Measurements from ENCODE around the gene SH3RF2. TPM values are rescaled to one million over a fixed set of nuclear protein-coding genes. Genes with fewer than 3 reads are reported as not detected.

Gene SH3RF2
- total RNA-seq, 2 experiments from 2014 or later, result not detected

DNA sequence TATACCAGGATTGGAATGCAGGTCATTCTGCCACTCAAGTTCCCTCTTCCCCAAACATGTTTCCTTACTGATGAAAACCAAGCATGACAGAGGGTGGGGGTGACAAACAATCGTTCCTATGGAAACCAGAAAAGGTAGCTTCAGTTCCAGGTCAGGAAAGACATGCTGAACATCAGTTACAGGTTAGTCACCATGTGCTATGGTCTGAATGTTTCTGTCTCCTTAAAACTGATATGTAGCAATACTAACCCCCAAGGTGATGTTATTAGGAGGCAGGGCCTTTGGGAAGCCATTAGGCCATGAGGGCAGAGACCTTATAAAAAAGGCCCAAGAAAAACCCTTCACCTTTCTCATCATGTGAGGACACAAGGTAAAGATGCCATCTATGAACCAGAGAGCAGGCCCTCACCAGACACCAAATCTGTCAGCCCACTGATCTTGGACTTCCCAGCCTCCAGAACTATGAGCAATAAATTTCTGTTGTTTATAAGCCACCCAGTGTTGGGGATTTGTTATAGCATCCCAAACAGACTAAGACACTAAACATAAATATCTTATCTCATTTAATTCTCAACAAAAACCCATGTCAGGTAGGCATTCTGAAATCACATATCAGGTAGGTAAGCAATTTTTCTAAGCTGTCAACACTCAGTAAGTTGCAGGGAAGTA lies 15.7 kb upstream of the SH3RF2 start:
- POLR2A ChIA-PET, result no interaction called here
- CTCF ChIA-PET, result no interaction called here

DNA sequence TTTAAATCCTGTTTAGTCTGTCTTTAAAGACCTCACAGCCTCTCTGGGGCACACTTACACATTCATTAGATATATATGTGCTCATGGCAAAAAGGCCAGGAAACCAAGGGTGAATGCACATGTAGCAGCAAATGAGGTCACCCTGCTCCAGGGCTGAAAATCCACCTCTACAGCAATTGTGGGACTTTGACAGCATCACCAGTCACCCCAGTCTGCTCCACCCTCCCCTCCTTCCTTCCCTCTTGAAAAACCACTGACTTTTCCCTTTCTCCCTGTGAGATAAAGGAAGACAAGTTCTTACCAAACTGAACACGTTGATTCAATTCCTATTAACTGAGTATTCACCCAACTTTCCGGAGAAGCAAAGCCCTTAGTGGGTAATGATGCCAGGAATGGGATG lies 15.2 kb upstream of the SH3RF2 start:
- ChIA-PET POLR2A (no interaction called here), CTCF (no interaction called here)

DNA sequence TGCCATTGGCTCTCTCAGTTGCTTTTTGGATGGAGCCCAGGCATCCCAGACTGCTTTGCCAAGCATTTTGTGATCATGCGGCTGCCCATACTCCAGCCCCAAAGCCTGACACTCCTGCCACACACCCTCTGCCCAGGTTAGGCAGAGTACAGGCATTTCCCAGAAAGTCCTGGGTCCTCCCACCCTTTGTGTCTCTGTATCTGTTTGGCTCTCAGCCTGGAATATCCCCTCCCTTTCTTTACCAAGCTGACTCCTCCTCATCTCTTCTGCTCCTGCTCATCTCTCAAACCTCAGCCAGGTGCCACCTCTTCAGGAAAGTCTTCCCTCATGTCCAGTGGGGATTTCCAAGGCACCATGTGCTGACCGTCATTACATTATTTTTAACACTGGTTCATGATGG lies 14.3 kb upstream of the SH3RF2 start:
- ChIA-PET CTCF (no interaction called here), POLR2A (no interaction called here)

DNA sequence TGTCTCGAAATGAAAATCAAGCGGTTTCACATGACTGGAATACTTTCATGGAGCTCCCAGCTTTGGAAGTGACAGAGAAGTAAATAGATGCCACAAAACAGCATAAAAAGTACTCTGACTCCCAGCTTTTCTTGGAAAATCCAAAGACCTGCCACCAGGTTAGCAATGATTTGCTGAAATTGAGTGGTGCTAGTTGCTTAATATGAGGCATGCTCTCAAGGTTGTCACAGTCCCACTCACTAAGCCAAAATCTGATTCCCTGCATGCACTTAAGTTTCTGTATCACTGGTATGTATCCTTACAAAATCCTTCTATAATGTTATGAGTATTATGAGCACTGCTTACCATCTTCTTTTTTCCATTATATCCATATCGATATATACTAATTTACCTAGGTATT lies 13.0 kb upstream of the SH3RF2 start:
- POLR2A ChIA-PET, result no interaction called here
- CTCF ChIA-PET, result no interaction called here

DNA sequence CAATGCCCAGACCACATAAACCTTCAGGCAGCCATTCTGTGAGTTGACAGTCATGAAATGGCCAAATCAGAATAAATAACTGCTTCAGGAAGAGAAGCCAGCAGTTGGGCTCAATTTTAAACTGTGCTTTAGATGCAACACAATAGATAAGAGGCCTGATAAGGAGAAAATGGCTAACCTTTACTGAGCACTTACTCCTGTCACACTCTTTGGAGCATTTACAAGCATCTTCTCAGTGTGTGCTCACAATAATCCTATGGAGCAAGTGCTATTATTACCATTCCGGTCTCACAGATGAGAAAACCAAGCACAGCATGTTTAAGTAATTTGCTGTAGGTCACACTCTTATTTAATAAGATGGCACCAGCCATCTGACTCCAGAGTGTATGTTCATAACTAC lies 11.5 kb upstream of the SH3RF2 start:
- ChIA-PET POLR2A (no interaction called here), CTCF (no interaction called here)

DNA sequence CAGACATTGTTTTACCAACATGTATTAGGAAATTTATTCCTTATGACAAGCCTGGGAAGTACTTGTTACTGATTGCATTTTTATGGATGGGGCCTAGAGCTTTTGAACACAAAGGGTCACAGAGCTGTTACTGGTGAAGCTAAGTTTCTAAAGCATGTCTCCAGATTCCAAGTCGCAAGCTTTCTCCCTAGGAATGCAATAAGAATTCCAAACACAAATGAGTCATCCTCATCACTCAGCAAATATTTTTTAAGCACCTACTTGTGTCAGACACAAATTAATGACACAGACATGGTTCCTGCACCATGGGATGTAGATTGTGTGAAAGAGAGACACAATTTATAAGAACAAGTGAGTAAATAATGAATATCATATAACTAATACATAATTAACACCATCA lies 11.0 kb upstream of the SH3RF2 start:
- POLR2A ChIA-PET, result no interaction called here
- CTCF ChIA-PET, result no interaction called here

DNA sequence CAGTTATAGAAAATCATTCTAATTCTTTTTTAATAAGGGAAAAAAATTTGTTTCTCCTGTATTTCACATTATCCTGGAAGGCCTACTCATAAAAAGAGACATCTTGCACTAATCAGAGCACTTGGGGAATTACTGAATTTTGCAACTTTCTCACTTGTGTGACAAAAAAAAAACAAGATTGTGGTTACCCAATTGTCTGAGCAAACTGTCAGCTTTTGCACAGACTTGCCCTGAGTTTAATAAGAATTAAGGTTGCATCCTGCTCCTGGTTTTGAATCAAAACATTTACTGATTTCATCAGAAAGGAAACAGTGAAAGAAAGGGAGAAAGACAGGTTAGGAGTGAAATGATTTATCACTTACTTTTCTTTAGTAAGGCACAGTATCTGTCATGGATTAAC lies 10.6 kb upstream of the SH3RF2 start:
- ChIA-PET POLR2A (no interaction called here), CTCF (no interaction called here)

DNA sequence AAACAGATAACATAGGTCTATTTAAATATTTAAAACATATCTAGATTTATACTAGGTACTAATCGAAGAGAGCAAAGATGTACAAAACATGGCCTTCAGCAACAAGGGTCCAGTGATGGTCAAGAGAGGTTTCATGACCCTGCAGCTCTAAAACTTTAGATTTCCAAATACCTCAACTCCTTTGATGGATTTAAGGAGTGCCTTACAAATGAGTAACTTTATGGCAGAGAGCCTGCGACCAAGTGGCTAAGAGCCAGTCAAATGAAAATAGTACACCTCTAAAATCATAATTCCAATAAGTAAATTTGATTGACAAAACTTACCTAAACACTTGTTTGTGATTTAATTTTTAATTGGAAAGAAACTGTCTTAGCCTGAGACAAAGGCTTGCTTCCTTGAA lies 4.7 kb upstream of the SH3RF2 start:
- POLR2A ChIA-PET, result no interaction called here
- CTCF ChIA-PET, result no interaction called here

DNA sequence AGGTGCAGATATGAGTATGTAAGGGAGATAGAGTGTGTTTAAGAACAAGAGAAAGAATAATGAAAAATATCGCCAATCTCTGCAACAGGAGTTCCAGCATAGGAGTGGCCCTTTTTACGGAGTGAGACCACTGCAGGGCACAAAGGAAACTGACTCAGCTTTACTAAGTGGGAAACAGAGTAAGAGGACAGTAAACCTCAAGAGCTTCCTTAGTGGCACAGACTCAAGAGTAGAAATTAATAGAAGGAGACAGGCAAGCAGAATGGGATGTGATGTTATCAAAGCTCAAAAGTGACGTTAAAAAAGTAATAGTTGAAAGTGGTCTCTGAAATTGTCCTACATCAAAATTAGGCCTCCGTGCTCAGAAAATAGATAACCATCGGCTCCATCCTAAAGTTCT lies 2.1 kb upstream of the SH3RF2 start:
- POLR2A ChIA-PET, result no interaction called here
- CTCF ChIA-PET, result interaction anchor here (1.2 kb wide), 1 partner anchor 8 kb away, joined by 3 read pairs; no protein-coding TSS in a partner anchor

DNA sequence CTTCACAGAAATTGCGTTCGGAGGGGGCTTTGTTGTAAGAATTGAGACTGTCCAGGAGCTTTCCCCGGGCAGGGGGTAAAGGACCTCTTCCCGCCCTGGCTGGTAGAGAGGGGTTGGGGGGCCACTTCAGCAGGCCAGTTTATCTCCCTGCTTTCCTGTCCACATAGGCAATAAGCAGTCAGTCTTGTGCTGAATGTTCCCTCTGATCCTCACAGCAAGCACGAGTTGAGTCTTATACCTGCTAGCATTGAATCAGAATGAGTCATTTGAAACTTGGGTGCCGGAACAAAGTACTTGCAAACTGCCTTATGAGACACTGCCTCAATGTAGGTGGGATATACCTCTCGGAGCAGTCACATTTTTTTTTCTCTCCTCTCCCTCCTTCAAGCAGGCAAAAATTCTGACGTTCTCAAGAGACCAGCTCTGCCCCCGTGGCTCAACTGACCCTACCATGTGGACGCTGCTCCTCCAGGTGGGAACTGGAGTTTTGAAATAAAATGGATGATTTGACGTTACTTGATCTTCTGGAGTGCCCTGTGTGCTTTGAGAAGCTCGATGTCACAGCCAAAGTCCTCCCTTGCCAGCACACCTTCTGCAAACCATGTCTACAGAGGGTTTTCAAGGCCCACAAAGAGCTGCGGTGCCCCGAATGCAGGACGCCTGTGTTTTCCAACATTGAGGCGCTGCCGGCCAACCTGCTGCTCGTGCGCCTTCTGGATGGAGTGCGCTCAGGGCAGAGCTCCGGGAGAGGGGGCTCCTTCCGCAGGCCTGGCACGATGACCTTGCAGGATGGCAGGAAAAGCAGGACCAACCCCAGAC lies 1.3 kb downstream of the SH3RF2 start:
- ChIA-PET CTCF (interaction anchor here (1.0 kb wide), 1 partner anchor 8 kb away, joined by 5 read pairs; no protein-coding TSS in a partner anchor), POLR2A (interaction anchor here (1.1 kb wide), 1 partner anchor 8 kb away, joined by 6 read pairs; no protein-coding TSS in a partner anchor)

DNA sequence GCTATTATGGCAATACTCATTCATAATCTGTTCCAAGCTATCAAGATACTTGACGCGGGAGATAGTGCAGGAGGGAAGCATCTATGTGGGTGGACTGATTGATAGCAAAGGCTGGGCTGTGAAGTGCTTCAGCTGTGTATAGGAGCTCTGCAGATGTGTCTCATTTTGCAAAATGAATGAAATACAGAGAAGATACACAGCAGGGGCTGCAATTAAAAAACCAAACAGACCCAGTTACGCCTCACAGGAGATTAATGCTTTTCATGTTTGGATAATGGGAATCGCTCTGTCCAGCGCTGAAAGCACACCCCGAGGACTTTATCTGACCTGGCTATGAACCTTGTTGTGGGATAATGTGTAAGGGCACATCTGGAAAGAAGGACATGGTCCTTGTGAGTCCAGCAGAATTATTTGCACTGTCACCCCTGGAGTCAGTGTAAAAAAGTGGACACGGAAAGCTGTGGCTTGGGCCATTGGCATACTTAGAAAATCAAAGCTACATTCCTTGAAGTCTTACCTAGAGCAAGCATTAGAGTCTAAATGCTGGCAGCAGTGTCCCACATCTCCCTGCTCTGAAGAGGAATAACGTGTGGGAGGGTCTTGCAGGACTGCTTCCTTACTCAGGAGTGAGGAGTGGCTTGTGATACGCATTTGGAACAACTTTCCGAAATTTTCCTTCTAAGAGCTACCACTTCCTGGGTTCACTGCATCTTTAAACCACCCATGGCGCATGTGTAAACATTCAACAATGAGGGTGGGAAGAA lies 2.6 kb downstream of the SH3RF2 start:
- CTCF ChIA-PET, result no interaction called here
- POLR2A ChIA-PET, result no interaction called here

DNA sequence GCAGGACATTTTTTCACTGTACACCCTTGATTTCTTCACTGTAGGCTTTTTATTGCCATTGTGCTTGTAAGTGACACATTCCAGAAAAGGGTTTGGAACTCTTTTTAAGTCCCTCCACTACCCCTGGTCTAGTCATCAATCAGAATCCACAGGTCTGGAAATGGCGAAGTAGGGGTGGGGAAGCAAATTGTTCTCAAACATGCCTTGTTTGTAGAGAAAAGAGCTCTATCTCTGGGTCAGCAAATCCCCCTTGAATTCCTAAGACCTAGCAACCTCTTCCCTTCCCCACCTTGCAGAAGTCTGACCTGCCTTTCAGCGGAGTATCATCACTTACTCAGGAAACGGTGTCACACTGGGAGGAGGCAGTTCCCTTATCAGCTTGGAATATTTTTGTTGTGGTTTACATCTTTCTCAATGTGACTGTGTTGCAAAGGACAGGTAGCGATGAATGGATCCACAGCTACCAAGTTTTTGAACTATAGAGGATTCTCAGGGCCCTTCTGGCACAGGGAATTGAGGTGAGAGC lies 3.2 kb downstream of the SH3RF2 start:
- ChIA-PET CTCF (no interaction called here), POLR2A (no interaction called here)

DNA sequence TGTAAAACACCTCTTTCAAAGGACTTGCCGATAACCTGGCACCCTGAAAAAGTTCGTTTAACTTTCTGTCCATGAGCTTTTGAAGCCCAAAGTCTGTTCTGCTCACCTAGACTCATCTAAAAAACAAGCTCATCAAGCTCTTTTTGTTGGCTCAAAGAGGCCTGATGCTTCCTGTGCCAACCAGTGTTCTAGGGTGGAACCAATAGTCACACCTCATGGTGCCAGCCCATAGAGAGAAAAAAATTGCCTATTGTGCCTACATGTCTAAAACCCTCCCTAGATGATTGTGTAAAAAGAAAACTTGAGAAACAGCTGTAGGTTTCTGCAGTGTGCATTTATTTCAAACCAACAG lies 4.7 kb downstream of the SH3RF2 start:
- ChIA-PET POLR2A (no interaction called here), CTCF (no interaction called here)

DNA sequence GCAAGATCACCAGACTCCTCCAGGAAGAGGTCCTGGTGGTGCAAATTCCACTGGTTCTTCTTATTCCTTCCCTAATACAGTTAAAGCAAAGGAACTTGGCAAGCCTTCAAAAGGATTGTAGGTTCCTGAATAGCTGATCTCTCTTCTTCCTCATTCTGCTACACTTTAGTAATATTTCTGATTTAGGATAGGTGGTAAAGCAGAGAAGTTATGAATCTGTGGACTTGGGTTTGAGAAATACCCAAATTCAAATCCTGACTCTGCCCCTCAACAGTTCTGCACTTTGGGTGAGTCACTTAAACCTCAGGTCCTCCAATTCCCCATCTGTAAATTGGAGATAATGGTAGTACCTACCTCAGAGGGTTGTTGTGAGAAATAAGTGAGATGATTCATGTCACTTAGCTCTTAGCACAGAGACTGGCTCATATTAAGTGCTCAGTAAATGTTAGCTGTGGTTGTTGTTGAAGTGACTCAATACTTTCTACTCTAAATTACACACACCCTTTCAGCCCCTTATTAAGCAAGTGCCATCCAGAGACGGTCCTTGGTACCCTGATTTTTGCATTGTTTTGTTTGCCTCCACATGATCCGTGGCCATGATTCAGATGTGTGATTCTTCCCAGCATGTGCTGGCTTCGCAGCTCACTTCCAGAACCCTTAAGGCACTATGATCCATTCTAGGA lies 5.2 kb downstream of the SH3RF2 start:
- POLR2A ChIA-PET, result no interaction called here
- CTCF ChIA-PET, result no interaction called here

DNA sequence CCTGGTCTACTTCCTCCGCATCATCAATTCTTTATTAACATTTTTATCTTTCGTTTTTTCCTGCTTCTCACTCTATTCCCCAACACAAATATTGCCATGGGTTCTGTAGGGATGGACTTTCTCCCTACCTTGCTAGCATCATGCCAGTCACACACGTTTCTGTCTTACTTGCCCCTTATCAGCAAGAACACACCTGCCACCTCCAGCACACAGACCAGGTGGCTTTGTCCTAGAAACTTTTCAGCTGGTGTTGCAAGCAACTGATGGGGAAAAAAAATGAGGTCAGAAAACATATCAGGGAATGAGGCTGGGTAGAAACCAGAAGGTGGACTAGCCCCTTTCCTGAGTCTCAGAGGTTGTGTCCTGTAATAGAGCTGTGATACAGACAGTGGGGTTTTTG lies 5.8 kb downstream of the SH3RF2 start:
- CTCF ChIA-PET, result interaction anchor here (1.2 kb wide), 1 partner anchor 8 kb away, joined by 3 read pairs; no protein-coding TSS in a partner anchor
- POLR2A ChIA-PET, result no interaction called here

DNA sequence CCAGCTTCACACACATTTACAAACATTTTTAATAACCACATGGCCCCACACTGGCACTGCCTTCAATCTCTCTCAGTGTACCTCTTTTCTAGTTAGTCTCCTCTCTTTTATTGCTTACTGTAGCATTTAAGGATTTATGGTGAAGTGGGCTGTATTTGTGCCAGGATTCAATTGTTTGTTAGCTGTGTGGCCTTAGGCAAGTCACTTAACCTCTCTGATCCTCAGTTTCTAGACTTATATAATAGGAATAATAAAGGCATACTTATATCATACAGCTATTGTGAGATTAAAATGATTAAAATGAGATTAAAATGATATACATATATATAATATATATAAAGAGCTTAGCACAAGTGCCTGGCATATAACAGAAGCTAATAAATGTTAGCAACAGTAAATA lies 6.4 kb downstream of the SH3RF2 start:
- POLR2A ChIA-PET, result no interaction called here

DNA sequence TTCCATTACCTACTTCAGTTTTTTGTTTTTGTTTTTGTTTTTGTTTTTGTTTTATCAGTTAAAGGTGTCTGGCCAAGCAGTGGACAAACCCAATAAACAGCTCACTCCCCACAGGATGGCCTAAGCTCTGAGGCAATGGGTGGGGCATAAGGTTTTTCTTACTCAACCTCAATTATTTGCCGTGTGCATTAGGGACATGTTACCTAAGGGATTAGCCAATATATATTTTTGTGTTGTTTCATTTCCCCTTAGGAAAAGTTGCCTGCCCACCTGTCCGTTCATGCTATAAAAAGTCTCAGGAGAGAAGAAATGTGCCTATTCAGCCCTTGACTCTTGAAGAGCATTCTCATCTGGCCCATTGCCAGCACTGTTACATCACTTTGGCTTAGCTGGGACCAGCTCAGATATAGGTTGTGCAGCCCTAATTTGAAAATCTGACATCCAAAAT lies 7.3 kb downstream of the SH3RF2 start:
- CTCF ChIA-PET, result no interaction called here
- POLR2A ChIA-PET, result no interaction called here

More for the DNA sequence above, 6.4 kb downstream of the SH3RF2 start:
- CTCF ChIA-PET, result interaction anchor here (1.2 kb wide), 1 partner anchor 9 kb away, joined by 3 read pairs; no protein-coding TSS in a partner anchor

DNA sequence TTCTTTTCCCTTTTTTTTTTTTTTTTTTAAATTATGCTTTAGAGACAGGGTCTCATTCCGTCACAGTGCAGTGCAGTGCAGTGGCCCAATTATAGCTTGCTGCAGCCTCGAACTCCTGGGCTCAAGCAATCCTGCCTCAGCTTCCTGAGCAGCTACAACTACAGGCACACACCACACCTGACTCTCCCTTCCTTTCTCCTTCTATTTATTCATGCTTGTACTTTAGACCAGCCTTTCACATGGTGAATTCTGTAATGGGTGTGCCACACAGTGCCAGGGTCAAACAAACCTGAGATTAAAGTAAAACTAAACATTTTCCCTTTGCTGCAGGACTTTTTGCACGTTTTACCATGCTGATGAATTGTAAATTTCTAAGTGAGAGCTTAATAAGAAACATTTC lies 8.0 kb downstream of the SH3RF2 start:
- ChIA-PET POLR2A (no interaction called here), CTCF (no interaction called here)

DNA sequence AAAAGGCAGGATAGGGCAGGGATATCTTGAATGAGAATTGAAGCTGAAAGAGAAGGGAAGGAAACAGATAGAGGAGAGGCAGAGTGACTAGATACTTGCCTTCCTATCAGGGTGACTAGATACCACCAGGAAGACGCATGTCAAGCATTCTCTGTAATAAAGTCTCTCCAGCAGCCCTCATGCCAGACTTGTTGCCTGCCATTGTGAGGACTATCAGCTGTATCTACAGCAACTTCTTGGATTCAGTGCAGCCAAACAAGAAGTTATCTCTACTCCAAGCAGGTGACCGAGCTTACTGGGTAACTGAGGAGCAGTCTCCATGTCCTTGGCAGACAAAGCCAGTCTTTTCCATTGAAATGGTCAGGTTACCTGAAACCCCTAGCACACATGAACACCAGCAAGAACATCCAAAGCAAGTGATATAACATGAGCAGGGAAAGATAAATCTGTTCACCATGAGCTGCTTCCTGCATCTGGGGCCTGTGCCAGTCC lies 9.3 kb downstream of the SH3RF2 start:
- CTCF ChIA-PET, result interaction anchor here (1.3 kb wide), 1 partner anchor 8 kb away, joined by 5 read pairs; no protein-coding TSS in a partner anchor
- POLR2A ChIA-PET, result interaction anchor here (1.4 kb wide), 1 partner anchor 8 kb away, joined by 6 read pairs; no protein-coding TSS in a partner anchor
